ENCODE measurements around the gene LYRM4. TPM values are rescaled to one million over a fixed set of nuclear protein-coding genes. Genes with fewer than 3 reads are reported as not detected.

Gene LYRM4
- polyA plus RNA-seq, 2 of the 4 experiments (the other 2 are of a cell fraction) = 25.6 to 43.3 TPM

- TF ChIP-seq MAX (IDR thresholded peaks at IDR 0.05) = no peak
These were observed 79.0 kb downstream of the LYRM4 start (continued) for GRCh38 chr6:5181510-5182317.

- ChIA-PET POLR2A (no interaction called here), CTCF (interaction anchor here (1.2 to 2.7 kb wide), 2 partner anchors 17 to 37 kb away, joined by 3 to 9 read pairs; no protein-coding TSS in a partner anchor)
- H3K9me3 ChIP-seq = no peaks in the 10 kb centered on the region
- TF ChIP-seq HOXA7 (CRISPR knock-in tag; IDR thresholded peaks at IDR 0.05) (no peak), JUNB (IDR thresholded peaks at IDR 0.05) (no peak), PBX3 (IDR thresholded peaks at IDR 0.05) (no peak), POLR2A (IDR thresholded peaks at IDR 0.05; ENCODE audit: low read length) (no peak)
- WGBS (ENCODE audit: missing lambda C conversion rate) = 98% methylated on average over 4 of the region's 4 CpGs
- no peak for ATAC-seq
- H3K4me2 ChIP-seq = no peak overlapping the region
- 0 out of 6 replicates have a peak overlapping the region, but pooled peaks of 1 of the 2 experiments have one; percentile 54 for H3K27ac ChIP-seq
- no peak for FAIRE-seq
- no peak for DNase-seq (ENCODE audit: low read depth in 1 of 2, low spot score in 1 of 2)
- H3K4me1 ChIP-seq = peaks cover 19% of the 10 kb centered on the region; the same call in 2 of the 3 replicates
- no peak overlapping the region for H3K4me3 ChIP-seq
These were observed 80.1 kb downstream of the LYRM4 start for GRCh38 chr6:5180636-5181035.

GRCh38 chr6:5179917-5180316 is 80.8 kb downstream of the LYRM4 start:
- Histone ChIP-seq H3K4me2 (peak overlapping the region; percentile 32; the same call in 1 of the 3 replicates), H3K27ac (peak overlapping the region in 1 of 2 experiments; percentile 54; a peak in 2 of 6 replicates), H3K9me3 (no peaks in the 10 kb centered on the region), H3K4me1 (peaks cover 19% of the 10 kb centered on the region; the same call in 2 of the 3 replicates), H3K4me3 (no peak overlapping the region)
- CTCF ChIA-PET = interaction anchor here (1.1 to 1.2 kb wide), 2 partner anchors 18 to 36 kb away, joined by 3 read pairs; no protein-coding TSS in a partner anchor
- FAIRE-seq (no peak), DNase-seq (ENCODE audit: low read depth in 1 of 2, low spot score in 1 of 2) (peak in 1 of 2 experiments; percentile 7), ATAC-seq (no peak; a peak in 1 of 6 replicates)
- TF ChIP-seq EP300 (IDR thresholded peaks at IDR 0.05) (no peak), RNF2 (IDR thresholded peaks at IDR 0.05; ENCODE audit: borderline replicate concordance, low read depth) (no peak), MAFK (IDR thresholded peaks at IDR 0.05; ENCODE audit: partially characterized antibody) (peak; percentile 84), MAX (IDR thresholded peaks at IDR 0.05) (no peak), CTCF (IDR thresholded peaks at IDR 0.05) (no peak), NFE2L2 (conservative IDR thresholded peaks at IDR 0.05; ENCODE audit: low read length) (peak; percentile 51)
- POLR2A ChIA-PET = no interaction called here
- WGBS (ENCODE audit: missing lambda C conversion rate) = 93% methylated on average over 5 of the region's 5 CpGs

GRCh38 chr6:5178806-5179205 is 81.9 kb downstream of the LYRM4 start:
- no peak for ATAC-seq
- ChIA-PET CTCF (interaction anchor here (1.1 to 1.5 kb wide), 2 partner anchors 13 to 35 kb away, joined by 3 read pairs; no protein-coding TSS in a partner anchor), POLR2A (no interaction called here)
- TF ChIP-seq BCL3 (IDR thresholded peaks at IDR 0.05) (no peak), RARB (CRISPR knock-in tag; IDR thresholded peaks at IDR 0.05) (no peak), JUN (IDR thresholded peaks at IDR 0.05) (no peak)
- Histone ChIP-seq H3K4me2 (no peak overlapping the region), H3K4me3 (no peak overlapping the region), H3K4me1 (peaks cover 19% of the 10 kb centered on the region; the same call in 2 of the 3 replicates), H3K9me3 (no peaks in the 10 kb centered on the region), H3K27ac (no peak overlapping the region)
- DNase-seq (ENCODE audit: low read depth in 1 of 2, low spot score in 1 of 2) = no peak
- FAIRE-seq = no peak
- 86% methylated on average over 2 of the region's 2 CpGs for WGBS (ENCODE audit: missing lambda C conversion rate)

Measured in A549 (cell line).